Measurements from ENCODE around the gene NDUFV3.
"Not testable (repeated sequence)": the region's sequence is repeated elsewhere in the genome, so short reads cannot be mapped to it uniquely, and the experiment has no call there.

DNA sequence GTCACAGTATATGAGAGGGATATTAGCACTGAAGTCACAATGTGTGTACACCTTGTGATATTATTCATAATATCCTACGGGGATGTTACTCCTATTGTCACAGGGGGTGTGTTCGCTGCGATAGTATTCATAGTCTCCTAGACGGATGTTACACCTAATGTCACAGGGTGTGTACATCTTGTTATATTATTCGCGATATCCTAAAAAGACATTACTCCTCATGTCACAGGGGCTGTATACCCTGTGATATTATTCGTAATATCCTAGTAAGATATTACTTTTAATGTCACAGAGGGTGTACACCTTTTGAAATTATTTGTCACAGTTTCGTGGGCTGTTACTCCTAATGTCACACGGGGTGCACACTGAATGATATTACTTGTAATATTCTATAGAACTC lies 58.1 kb downstream of the NDUFV3 start:
- TF ChIP-seq POLR2A, POLR2AphosphoS5 (IDR thresholded peaks at IDR 0.05): not testable (repeated sequence)
- TF ChIP-seq, protein P1, sequence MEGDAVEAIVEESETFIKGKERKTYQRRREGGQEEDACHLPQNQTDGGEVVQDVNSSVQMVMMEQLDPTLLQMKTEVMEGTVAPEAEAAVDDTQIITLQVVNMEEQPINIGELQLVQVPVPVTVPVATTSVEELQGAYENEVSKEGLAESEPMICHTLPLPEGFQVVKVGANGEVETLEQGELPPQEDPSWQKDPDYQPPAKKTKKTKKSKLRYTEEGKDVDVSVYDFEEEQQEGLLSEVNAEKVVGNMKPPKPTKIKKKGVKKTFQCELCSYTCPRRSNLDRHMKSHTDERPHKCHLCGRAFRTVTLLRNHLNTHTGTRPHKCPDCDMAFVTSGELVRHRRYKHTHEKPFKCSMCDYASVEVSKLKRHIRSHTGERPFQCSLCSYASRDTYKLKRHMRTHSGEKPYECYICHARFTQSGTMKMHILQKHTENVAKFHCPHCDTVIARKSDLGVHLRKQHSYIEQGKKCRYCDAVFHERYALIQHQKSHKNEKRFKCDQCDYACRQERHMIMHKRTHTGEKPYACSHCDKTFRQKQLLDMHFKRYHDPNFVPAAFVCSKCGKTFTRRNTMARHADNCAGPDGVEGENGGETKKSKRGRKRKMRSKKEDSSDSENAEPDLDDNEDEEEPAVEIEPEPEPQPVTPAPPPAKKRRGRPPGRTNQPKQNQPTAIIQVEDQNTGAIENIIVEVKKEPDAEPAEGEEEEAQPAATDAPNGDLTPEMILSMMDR (IDR thresholded peaks at IDR 0.05 in 8 of 11, conservative IDR thresholded peaks at IDR 0.05 in 3 of 11): not testable (repeated sequence)

Data from spleen (tissue), 7 donors.